RCC 7860 (cell line): ENCODE data around the gene PTPRN2.
"Not testable (repeated sequence)": the region's sequence is repeated elsewhere in the genome, so short reads cannot be mapped to it uniquely, and the experiment has no call there.

Experiments
- DNase-seq: peaks from one replicate; pipeline ENCODE4 v3.0.0-alpha.2; 2015; ENCODE audit warnings: low spot score
- FAIRE-seq: peaks from 2 replicates; lab custom pipeline; 2012; peaks lifted over from hg19 to GRCh38; lab: Jason Lieb, UNC

PTPRN2 gene

DNA sequence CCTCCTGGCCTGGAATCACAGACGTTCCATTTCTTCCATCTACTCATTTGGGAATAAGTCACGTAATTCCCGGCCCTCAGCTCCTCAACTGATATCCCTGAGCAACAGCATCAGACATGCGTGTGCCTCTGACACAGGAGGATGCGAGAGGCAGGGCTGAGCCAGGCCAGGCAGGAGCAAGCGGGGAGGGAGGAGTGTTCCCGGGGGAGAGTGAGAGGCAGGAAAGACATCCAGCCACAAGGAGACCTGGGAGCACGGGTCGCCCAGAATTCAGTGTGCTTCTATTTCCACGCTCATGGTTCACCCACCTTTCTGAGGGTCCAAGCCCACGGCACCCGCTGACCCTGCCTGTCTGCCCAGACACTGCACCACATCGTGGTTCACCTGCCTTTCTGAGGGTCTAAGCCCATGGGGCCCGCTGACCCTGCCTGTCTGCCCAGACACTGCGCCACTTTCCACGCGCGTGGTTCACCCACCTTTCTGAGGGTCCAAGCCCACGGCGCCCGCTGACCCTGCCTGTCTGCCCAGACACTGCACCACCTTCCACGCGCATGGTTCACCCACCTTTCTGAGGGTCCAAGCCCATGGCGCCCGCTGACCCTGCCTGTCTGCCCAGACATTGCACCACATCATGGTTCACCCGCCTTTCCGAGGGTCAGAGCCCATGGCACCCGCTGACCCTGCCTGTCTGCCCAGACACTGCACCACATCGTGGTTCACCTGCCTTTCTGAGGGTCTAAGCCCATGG, 293.0 kb downstream of the PTPRN2 start:
- not testable (repeated sequence) for DNase-seq, FAIRE-seq

DNA sequence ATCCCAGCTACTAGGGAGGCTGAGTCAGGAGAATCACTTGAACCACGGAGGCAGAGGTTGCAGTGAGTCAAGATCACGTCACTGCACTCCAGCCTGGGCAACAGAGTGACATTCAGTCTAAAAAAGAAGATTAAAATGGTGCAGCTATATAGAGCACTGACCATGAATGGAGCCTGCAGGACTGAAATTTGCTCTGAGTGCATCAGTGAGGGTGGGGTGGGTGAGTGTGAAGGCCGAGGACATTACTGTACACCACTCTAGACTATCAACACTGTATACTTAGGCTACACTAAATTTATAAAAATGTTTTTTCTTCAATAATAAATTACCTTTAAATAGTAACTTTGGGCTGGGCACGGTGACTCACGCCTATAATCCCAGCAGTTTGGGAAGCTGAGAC, 294.7 kb downstream of the PTPRN2 start:
- no peak for DNase-seq
- no peak for FAIRE-seq

DNA sequence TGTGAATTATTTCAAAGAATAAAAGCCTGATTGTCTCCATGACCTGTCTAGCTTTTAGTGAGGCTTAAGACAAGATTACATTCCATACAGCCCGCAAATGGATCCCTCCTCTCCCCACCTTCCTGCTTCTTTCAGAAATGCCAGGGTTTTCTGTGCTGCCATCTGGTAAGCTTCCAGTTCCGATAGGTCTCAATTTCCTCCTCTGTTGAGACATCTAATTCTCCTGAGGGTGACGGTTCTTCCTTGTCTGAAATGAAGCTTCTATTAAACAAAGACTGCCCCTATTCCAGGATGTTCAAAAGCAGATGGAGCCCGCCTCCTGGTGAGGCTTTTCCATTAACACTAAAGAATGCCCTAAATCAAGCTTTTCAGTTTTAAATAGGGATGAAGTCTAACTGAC, 295.6 kb downstream of the PTPRN2 start:
- FAIRE-seq (no peak), DNase-seq (no peak)

DNA sequence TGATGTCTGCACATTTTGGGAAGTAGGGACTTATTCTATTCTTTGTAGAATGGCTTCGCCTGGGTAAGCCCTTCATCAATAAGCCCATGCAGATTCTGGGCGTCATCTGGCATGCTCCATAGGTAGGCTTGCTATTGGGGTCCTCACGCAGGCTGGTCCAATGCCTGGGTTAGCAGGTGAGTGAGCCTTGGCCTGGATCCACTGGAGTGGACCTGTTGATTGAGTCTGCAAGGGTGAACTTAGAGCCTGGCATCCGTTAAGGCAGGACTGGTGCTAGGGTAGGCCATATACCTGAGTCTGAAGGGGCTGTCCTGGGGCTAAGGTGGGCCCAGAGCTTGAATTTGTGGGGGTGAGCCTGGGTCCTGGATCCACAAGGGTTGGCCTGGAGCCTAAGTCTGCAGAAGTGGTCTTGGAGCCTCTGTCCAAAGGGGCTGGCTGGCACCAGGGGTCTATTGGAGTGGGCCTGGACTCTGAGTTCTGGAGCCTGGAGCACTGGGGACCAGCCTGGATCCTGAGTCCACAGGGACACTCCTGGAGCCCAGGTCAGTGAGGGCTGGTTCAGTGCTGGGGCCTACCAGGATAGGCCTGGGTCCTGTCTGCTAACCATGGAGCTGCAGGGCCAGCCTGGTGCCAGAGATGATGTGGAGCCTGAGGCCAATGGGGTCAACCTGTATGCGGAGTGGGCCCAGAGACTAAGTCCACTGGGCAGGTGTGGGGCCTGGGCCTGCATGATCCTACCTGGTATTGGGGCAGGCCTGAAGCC, 297.7 kb downstream of the PTPRN2 start:
- DNase-seq = no peak
- no peak for FAIRE-seq

DNA sequence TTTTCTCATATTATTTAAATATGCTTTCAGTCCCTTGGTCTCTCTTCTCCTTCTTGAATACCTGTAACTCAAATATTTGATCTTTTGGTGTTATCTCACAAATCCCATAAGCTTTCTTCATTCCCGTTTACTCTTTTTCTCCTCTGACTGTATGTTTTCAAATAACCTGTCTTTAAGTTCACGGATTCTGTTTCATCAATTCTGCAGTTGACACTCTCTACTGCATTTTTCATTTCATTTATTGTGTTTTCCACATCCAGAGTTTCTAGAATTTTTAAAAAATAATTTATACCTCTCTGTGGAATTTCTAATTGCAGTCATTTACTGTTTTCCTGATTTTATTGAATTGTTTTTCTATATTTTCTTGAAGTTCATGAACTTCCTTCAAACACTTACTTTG, 298.4 kb downstream of the PTPRN2 start:
- no peak for DNase-seq
- FAIRE-seq = no peak

DNA sequence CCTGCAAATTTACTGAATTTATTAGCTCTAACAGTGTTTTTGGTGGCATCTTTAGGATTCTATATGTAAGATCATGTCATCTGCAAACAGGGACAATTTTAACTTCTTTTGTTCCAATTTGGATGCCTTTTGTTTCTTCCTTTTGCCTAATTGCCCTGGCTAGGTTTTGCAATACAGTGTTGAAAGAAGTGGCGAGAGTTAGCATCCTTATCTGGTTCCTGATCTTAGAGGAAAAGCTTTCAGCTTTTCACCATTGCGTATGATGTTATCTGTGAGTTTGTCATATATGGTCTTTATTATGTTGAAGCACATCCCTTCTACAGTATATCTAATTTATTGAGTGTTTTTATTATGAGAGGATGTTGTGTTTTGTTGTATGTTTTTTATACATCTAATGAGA, 301.4 kb downstream of the PTPRN2 start:
- DNase-seq (no peak), FAIRE-seq (no peak)

DNA sequence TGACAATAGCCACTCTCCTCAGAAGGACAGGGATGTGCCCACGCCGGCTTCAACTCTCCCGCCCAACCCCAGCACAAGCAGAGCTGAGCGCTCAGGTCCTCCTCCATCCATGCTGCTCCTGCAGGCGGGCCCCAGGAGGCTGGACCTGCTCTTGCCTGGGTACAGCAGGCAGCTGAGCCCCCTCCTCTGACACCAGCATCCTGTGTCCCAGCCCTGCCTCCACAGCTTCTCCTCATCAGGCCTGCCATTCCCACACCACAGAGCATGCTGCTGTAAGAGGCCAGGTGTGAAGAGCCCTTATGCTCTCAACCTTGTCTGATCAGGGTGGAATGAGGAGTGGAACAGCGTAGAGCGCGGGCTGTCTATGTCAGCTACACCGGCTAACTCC, 302.2 kb downstream of the PTPRN2 start:
- FAIRE-seq (no peak), DNase-seq (no peak)

DNA sequence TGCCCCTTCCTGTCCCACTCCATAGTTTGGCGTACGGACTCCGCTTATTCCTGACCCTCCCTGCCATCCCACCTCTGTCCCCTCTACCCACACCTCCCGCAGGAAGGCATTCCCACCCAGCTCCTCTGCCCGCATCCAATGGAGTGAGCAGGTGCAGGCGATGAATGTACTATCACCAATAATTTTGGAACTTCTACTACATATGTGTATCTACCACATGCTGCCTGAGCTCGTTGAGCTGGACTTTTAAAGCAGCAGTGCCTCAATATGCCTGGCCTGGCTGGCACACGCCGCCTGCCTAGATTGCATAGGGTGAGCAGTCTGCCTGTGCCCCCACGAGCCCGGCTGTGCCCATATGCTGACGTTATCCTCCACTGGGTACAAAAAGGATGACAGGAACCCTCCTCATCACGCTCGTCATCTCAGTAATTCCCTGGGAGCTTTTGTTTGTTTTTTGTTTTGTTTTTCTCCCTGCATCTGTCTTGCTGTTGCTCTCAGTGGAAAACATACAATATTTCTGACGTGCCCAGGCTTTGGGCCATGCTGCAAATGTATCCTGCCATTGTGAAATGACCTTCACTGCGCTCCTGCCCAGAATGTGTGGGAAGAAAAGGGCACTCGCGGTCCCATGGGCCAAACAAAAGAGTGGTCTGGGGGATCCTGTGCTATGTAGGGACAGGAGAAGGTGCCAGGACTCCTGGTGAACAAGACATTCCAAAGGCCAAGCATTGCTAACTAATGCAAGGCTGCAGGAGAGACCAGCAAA, 302.8 kb downstream of the PTPRN2 start:
- FAIRE-seq (no peak), DNase-seq (no peak)

DNA sequence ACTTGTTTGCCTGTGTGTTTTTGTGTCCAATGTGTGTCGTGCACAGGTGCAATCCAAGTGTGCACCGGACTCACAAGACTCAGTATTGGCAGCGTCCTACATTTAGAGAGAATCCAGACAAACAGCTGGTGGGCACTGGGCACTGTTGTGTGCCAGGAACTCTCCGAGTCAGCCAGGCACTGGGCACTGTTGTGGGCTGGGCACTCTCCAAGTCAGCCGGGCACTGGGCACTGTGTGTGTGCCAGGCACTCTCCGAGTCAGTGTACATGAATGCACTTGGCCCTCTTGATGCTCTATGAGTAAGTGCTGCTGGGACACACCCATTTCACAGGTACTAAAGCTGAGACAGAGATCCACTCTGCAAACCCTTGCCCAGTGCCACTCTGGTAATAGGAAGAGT, 303.5 kb downstream of the PTPRN2 start:
- FAIRE-seq (no peak), DNase-seq (no peak)

DNA sequence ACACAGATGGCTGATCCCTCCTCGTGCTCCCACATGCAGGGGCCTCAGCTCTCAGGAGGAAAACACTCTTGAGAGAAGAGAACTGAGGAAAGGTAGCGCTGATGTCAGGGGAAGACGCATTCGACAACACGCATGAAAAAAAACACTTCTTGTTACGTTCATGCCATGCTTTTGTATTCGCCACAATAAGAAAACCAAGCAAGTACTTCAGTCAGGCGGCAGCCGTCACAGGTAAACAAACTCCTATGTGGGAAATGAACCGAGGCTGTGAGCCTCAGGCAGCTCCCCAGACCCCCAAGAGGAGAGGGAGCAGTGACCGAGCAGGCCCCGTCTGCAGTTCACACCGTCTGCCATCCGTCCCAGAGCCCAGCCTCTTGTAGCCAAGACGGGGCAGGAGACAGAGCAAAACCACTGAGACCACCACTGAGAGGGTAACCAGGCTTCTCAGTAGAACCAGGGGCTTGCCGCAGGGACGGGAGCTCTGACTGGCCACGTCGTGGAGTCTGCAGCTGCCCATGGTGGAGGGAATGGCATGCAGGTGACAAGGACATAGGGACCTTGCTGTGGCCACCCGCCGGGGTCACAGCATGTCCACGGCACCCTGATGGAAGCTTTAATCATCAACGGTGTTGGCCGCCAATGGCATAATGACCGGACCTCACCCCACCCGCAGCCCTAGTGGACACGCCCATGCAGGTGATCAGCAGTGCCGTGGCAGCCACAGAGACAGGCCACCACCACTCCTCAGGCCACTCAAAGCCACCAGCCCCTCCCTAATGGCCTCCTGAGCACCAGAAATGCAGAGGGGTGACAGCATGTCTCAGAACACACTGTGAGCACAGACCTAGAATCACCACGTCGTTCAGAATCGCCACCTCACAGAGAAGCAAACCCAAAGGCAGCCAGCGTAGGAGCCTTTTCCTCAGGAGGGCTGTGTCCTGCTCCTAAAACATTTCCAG, 304.3 kb downstream of the PTPRN2 start:
- FAIRE-seq (no peak), DNase-seq (no peak)

DNA sequence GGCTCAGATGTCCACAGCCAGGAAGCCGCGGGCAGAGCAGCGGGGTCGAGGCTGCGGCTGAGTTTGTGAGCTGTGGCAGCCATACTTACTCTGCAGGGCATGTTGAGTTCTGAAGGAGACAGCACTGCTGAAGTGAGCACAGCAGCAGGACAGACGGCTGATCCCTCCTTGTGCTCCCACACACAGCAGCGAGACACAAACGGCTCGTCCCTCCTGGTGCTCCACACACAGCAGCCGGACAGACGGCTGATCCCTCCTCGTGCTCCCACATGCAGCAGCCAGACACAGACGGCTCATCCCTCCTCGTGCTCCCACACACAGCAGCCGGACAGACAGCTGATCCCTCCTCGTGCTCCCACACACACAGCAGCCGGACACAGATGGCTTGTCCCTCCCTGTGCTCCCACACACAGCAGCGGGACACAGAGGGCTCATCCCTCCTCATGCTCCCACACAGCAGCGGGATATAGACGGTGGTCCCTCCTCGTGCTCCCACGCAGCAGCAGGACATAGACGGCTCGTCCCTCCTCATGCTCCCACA, 305.1 kb downstream of the PTPRN2 start:
- FAIRE-seq (no peak), DNase-seq (no peak)

DNA sequence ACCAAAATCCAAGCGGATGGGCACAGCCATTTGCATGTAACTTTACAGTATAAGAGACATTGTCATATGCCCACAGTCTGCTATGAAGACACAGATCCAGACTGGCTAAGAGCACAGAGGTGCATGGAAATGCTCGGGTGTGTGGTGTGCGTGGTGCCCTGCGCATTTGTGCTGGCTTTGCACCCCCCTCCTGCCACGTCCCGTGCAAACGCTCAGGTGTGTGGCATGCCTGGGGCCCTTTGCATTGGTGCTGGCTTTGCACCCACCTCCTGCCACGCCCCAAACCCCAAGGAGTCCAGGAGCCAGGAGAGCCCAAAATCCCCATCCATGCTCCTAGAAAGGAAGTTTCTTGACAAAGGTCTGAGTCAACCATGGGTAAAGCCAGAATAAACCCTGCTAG, 306.2 kb downstream of the PTPRN2 start:
- DNase-seq = no peak
- FAIRE-seq = no peak

DNA sequence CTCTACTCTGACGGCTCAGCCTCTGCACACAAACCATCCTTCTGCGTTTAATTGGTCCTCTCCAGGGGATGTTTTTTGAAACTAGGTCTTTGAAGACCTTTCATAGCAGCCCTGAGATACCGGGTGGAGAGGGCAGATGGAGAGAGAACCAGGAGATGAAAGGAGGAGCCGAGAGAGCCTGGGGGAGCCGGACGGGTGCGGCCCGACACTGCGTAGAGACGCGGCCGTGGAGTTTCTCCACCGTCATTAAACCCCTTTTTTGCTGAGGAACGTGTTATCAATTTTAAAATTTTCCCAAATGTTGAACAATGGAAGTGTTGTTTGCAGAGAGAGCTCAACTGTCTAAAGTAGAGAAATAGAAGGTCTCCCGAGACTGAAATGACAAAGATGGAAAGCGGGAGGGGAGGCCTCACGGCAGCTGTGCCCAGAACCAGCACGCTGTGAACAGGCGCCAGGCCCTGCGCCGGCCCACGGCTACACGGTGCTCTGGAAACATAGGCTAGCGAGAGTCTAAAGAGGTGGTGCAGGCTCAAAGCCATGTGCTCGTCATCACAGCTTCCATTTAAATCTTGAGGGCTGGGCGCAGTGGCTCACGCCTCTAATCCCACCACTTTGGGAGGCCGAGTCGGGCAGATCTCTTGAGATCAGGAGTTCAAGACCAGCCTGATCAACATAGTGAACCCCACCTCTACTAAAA, 307.0 kb downstream of the PTPRN2 start:
- no peak for FAIRE-seq
- DNase-seq = no peak

DNA sequence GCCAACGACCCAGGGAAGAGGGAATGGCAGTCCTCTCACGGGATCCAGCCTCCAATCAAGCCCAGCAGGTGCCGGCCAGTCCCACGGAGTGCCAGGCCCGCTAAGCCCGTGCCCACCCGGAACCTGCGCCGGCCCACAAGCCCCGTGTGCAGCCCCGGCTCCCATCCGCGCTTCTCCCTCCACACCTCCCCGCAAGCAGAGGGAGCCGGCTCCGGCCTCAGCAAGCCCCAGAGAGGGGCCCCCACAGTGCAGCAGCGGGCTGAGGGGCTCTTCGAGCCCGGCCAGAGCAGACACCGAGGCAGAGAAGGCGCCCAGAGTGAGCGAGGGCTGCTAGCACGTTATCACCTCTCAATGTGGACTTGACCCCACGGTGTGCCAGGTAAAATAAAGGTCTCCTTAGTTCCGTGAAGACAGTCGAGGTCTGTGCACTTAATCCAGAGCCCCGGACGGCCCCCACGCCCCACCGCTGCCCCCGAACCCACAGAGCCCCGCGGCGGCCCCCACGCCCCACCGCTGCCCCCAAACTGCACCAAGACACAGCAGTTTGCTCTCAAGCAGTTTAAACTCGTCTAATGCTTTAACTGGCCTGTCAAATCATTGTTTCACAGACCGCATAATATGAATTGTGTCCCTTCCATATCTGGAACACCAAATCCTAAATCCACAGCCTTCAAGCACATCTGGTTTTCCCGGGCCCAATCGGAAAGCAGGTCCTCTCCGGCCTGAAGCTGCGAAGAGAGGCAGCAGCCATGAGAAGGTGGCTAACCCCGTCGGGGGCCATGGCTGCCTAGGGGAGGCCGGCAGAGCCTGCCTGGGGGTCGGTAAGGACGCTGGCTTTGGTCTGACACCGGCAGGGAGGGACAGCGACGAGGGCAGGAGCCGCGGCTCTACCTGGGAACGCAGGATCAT, 307.8 kb downstream of the PTPRN2 start:
- DNase-seq (no peak), FAIRE-seq (no peak)

DNA sequence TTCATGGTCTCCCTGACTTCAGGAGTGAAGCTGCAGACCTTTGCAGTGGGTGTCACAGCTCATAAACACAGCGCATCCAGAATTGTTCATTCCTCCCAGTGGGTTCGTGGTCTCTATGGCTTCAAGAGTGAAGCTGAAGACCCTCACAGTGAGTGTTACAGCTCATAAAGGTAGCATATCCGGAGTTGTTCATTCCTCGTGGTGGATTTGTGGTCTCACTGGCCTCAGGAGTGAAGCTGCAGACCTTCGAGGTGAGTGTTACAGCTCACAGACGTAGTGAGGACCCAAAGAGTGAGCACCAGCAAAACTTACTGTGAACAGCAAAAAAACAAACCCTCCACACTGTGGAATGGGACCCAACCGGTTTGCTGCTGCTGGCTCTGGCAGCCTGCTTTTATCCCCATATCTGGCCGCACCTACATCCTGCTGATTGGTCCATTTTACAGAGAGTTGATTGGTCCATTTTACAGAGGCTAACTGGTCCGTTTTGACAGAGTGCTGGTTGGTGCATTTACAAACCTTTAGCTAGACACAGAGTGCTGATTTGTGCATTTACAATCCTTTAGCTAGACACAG, 308.8 kb downstream of the PTPRN2 start:
- DNase-seq = no peak
- no peak for FAIRE-seq

DNA sequence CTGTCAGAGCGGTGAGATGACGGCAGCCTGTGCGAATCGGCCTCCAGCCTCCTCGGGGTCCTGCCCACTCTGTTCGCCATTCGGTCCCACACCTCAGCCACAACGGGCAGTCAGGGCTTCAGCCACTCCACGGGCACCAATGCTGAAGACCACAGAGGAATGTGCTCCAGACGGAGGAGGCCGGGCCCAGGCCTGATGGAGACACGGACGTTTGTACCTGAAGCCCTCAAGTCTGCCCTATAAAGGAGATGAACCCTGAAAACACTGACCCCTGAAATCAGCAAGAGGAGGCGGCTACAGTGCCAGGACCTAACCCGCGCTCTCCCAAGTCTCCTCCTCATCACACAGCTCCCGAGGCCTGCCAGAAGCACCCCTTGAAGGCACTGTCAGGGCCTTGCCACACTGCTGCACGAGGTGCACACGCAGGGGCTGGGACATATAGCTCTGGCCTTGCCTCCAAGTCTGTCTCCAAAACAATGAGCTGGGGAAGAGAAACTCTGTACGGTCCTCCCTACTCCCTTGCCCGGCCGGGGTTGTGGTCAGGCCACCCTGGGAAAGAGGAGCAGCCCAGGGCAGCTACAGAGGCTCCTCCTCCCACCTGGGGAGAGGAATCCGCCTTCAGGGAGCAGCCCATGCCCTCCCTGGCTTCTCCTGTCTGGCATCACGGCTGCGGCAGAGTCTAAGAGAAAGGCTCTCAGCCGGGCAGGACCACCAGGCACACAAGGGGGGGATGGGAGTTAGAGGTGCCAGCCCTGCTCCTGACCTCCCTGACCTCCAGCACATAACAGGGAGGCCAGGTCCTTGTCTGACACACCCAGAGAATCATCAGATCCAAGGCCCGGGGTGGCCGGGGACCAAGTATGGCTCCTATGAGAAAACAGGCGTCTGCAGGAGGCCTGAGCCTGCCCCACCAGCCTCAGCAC, 310.1 kb downstream of the PTPRN2 start:
- no peak for DNase-seq
- FAIRE-seq = no peak
